Retinal pigment epithelial cell (primary cell): Measurements from ENCODE around the gene LASP1.

Source experiments
- DNase-seq: peaks from one replicate; pipeline ENCODE4 v3.0.0-alpha.2; 2010; ENCODE audit warnings: low read depth
- H3K4me3 ChIP-seq: 2 replicates; pipeline ENCODE4 v1.5.1; 2011; ENCODE audit warnings: mild to moderate bottlenecking, low read length, control low read depth, moderate library complexity
- TF ChIP-seq, protein P1 (sequence below): conservative IDR thresholded peaks from 2 replicates; pipeline ENCODE4 v1.5.1; 2011; ENCODE audit warnings: low read depth, low read length, control low read depth, inconsistent platforms

Gene LASP1

DNA sequence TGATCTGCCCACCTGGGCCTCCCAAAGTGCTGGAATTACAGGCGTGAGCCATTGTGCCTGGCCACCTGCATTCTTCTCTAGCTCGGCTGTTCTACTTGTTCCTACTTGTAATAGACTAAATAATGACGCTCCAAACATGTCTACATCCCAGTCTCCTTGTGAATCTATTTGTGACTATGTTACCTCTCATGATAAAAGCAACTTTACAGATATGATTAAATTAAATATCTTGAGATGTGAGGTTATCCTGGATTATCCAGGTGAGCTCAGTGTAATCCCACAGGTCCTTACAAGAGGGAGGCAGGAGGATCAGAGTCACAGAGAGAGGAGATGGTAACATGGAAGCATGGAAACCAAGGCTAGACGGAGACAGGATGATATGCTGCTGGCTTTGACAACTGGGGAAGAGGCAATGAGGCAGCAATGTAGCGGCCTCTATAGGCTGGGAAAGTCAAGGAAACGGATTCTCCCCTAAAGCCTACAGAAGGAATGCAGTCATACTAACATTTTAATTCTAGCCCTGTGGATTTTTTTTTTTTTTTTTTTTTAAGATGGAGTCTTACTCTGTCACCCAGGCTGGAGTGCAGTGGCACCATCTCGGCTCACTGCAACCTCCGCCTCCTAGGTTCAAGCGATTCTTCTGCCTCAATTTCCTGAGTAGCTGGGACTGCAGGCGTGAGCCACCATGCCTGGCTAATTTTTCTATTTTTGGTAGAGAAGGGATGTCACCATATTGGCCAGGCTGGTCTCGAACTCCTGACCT, 5.0 kb upstream of the LASP1 start:
- DNase-seq: no peak
- TF ChIP-seq, protein P1, sequence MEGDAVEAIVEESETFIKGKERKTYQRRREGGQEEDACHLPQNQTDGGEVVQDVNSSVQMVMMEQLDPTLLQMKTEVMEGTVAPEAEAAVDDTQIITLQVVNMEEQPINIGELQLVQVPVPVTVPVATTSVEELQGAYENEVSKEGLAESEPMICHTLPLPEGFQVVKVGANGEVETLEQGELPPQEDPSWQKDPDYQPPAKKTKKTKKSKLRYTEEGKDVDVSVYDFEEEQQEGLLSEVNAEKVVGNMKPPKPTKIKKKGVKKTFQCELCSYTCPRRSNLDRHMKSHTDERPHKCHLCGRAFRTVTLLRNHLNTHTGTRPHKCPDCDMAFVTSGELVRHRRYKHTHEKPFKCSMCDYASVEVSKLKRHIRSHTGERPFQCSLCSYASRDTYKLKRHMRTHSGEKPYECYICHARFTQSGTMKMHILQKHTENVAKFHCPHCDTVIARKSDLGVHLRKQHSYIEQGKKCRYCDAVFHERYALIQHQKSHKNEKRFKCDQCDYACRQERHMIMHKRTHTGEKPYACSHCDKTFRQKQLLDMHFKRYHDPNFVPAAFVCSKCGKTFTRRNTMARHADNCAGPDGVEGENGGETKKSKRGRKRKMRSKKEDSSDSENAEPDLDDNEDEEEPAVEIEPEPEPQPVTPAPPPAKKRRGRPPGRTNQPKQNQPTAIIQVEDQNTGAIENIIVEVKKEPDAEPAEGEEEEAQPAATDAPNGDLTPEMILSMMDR: peak; percentile 52
- H3K4me3 ChIP-seq: no peak overlapping the region

DNA sequence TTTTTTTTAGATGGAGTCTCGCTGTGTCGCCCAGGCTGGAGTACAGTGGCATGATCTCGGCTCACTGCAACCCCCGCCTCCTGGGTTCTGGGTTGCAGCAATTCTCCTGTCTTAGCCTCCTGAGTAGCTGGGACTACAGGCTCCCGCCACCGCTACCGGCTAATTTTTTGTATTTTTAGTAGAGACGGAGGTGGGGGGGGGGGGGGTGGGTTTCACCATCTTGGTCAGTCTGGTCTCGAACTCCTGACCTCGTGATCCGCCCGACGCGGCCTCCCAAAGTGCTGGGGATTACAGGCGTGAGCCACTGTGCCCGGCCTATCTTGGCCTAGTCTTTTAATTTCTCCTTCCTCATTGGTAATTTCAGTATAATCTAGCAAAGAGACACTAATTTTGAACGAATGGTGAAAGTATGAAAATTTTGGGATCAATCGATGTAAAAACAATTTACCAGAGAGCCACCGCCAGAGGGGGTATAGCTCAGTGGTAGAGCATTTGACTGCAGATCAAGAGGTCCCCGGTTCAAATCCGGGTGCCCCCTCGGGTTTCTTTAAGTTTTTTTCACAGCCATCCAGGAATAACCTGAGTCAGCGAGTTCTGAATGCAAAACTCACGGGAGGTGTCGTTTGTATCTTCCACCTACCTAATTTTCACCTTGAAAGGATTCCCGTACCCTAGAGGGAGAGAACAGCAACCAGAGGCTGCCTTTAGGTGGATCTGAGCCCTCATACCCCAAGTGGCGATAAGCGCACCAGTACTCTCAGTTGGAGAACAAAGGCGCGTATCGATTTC, 2.5 kb upstream of the LASP1 start:
- DNase-seq: no peak
- H3K4me3 ChIP-seq: peak overlapping the region; percentile 83
- TF ChIP-seq, protein P1: peak; percentile 18

DNA sequence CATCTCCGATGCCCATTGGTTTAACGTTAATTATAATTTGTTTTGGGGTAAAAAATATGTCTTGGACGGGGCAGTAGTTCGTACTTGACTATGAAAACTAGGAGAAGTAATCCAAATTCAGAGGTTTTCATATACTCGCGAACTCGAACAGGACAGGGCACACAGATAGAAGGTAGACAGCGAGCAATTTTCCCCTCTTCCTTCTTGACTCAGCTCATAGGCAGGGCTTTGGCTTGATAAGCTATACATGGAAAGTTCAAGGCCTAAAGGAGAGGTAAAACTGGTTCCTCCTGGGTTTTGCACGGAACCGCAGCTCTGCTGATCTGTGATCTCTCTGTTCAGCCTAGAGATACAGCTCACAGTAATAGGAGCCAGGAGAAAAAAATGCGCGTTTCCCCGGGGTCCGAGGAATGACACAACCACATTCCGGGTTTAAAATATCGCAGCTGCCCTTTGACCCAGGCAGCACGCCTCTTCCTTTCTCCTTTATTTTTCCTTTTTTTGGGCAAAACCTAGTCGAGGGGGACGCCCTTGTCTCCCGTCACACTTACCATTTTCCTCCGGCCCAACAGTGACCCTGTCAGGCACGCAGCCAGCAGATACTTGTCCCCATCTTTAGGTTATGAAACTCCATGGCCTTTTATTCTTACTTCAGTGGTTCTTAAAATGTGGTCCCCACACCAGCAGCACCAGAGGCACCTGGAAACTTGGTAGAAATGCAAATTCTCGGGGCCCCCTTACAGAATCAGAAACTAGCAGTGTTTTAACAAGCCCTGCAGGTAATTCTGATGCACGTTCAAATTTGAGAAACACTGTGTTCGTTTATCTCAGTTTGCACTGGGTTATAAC, 1.7 kb upstream of the LASP1 start:
- peak overlapping the region; percentile 83 for H3K4me3 ChIP-seq
- TF ChIP-seq, protein P1: no peak
- no peak for DNase-seq

DNA sequence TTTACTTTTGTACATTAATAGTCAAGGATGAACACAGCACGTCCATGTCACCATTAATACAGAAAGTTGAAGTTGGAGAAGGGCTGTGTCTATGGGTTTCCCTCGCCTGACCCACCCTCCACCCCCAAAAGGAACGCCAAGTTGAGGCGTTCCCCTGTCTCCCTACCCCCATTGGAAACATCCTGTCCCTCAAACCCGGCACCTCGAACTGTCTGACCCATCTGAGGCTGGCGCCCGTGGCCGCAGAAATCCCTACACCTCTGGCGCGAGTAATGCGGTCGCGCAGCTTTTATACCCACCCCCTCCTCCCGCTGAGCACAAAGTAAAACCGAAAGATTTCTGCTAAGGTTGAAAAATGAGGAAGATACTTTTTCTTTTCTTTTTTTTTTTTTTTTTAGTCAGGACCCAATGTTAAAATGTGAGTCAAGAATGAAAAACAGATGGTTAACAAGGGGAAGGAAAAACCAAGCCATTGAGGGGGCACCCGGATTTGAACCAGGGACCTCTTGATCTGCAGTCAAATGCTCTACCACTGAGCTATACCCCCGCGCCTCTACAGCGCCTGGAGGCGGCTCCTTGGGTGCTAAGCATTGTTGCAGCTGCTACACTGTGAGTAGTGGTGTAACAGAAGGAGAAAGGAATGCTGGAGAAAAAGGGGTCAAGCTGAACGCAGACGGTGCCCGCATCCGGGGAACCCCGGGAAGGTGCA, 887 bp upstream of the LASP1 start:
- H3K4me3 ChIP-seq: peak overlapping the region; percentile 83
- TF ChIP-seq, protein P1: peak; percentile 27
- DNase-seq: no peak

DNA sequence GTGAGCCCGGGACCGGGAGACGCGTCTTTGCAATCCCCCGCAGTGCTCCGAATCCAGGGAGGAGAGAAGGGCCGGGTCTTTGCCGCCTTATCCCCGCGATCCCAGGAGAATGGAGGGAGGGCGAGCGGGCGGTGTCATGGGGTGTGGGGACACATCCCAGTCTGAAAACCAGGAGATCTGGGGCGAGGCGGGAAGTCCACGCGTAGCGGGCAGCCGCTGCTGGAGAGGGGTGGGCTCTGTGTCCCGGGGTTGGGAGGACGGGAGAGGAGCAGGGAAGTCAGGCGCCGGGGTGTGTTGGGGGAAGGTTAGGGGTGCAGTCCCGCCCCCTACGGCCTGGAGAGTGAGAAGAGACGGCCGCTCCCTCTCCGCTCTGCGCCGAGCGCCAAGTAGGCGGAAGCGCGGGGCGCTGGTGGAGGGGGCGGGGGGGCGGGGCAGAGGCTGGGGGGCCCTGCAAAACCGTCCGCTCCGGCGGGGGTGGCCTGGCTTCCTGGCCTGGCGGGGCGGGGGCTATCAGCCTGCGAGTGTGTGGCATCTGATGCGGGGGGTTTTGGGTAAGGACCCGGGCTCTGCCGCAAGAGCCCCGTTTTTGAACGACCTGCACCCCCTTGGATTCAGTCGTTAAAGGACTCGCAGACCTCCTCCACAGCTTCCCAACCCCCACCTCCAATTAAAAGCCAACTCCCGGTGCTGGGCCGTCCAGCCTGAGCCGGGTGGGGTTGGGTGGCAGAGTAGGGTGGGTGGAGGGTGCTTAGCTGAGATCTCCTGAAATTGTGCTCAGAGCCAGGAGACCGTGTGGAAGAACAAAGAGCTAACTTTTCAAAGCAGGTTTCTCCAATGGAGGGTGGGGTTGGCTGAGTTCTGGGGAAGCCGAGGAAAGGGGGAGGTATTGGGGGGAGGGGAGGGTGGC, 654 bp downstream of the LASP1 start:
- no peak for DNase-seq
- H3K4me3 ChIP-seq: peak overlapping the region; percentile 98
- TF ChIP-seq, protein P1: no peak
